ENCODE data around the gene SSBP3.

Gene SSBP3

DNA sequence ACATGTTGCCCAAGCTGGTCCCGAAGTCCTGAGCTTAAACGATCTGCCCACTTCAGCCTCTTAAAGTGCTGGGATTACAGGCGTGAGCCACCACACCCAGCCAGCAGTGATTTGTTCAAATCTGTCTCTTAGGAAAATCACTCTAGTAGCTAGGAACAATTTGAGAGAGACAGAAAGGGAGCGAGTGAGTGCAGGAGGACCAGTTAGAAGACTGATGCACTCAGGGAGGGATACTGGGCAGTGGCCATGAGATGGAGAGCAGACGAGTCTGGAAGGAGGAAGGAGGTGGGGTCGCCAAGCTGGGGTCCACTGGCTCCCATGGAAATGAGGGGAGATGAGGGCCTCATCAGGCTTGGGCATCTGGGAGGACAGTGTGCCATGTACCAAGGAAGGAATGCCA lies 23.6 kb upstream of the SSBP3 start:
- H2AFZ ChIP-seq (ENCODE audit: low read depth, low read length), result no peak overlapping the region
- no peak overlapping the region for H3K4me2 ChIP-seq (ENCODE audit: low read length)
- no peaks in the 10 kb centered on the region for H3K79me2 ChIP-seq (ENCODE audit: low read length)
- no peak overlapping the region for H3K27ac ChIP-seq (ENCODE audit: low read length)
- no peak overlapping the region for H3K4me3 ChIP-seq (ENCODE audit: low read length)
- no peaks in the 10 kb centered on the region for H3K9me3 ChIP-seq (ENCODE audit: insufficient read depth, low read length)
- no peaks in the 10 kb centered on the region for H4K20me1 ChIP-seq (ENCODE audit: insufficient read depth, low read length)
- no peaks in the 10 kb centered on the region for H3K27me3 ChIP-seq (ENCODE audit: low read depth, low read length)
- no peaks in the 10 kb centered on the region for H3K4me1 ChIP-seq (ENCODE audit: low read length)
- H3K36me3 ChIP-seq (replicated peaks; ENCODE audit: low read depth, low read length), result no peaks in the 10 kb centered on the region
- TF ChIP-seq EZH2phosphoT487 (IDR thresholded peaks at IDR 0.05; ENCODE audit: low read depth), result no peak
- TF ChIP-seq, protein P1, sequence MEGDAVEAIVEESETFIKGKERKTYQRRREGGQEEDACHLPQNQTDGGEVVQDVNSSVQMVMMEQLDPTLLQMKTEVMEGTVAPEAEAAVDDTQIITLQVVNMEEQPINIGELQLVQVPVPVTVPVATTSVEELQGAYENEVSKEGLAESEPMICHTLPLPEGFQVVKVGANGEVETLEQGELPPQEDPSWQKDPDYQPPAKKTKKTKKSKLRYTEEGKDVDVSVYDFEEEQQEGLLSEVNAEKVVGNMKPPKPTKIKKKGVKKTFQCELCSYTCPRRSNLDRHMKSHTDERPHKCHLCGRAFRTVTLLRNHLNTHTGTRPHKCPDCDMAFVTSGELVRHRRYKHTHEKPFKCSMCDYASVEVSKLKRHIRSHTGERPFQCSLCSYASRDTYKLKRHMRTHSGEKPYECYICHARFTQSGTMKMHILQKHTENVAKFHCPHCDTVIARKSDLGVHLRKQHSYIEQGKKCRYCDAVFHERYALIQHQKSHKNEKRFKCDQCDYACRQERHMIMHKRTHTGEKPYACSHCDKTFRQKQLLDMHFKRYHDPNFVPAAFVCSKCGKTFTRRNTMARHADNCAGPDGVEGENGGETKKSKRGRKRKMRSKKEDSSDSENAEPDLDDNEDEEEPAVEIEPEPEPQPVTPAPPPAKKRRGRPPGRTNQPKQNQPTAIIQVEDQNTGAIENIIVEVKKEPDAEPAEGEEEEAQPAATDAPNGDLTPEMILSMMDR (IDR thresholded peaks at IDR 0.05; ENCODE audit: low read depth, low read length), result no peak
- no peak overlapping the region for H3K9ac ChIP-seq (ENCODE audit: low read length)

DNA sequence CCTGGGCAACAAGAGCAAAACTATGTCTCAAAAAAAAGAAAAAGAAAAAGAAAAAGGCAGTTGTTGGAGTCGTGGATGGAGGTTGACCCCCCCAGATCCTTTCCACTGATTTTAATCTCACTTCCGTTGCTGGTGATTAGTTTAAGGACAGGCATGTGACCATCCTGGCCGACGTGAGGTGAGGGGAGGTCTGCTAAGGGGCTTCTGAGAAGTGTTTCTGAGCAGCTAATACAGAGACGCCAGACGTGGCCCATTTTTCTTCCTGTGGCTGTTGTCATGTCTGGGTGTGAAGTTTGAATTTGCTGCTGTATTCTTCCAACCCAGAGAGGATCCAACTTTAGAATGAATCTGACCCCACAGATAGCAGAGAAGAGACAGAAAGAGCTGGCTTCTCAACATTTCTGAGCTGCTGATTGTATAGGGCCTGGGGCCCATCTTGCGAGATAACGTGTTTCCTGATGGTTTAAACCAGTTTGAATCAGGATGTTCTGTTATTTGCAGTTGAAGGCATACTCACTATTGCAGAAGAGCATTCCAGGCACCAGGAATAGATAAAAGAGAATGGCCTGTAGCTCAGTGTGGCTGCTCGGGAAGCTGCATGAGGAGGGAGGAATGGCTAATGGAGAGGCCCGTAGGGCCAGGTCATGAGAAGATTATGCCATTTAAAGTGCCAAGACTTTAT lies 22.8 kb upstream of the SSBP3 start:
- H3K27me3 ChIP-seq (ENCODE audit: low read depth, low read length), result no peaks in the 10 kb centered on the region
- H4K20me1 ChIP-seq (ENCODE audit: insufficient read depth, low read length), result no peaks in the 10 kb centered on the region
- H3K4me1 ChIP-seq (ENCODE audit: low read length), result no peaks in the 10 kb centered on the region
- no peak overlapping the region for H3K4me2 ChIP-seq (ENCODE audit: low read length)
- H3K9ac ChIP-seq (ENCODE audit: low read length), result no peak overlapping the region
- no peaks in the 10 kb centered on the region for H3K79me2 ChIP-seq (ENCODE audit: low read length)
- no peak overlapping the region for H2AFZ ChIP-seq (ENCODE audit: low read depth, low read length)
- H3K9me3 ChIP-seq (ENCODE audit: insufficient read depth, low read length), result no peaks in the 10 kb centered on the region
- H3K4me3 ChIP-seq (ENCODE audit: low read length), result no peak overlapping the region
- no peak overlapping the region for H3K27ac ChIP-seq (ENCODE audit: low read length)
- no peaks in the 10 kb centered on the region for H3K36me3 ChIP-seq (replicated peaks; ENCODE audit: low read depth, low read length)
- no peak for TF ChIP-seq EZH2phosphoT487 (IDR thresholded peaks at IDR 0.05; ENCODE audit: low read depth)
- TF ChIP-seq, protein P1 (IDR thresholded peaks at IDR 0.05; ENCODE audit: low read depth, low read length), result no peak

DNA sequence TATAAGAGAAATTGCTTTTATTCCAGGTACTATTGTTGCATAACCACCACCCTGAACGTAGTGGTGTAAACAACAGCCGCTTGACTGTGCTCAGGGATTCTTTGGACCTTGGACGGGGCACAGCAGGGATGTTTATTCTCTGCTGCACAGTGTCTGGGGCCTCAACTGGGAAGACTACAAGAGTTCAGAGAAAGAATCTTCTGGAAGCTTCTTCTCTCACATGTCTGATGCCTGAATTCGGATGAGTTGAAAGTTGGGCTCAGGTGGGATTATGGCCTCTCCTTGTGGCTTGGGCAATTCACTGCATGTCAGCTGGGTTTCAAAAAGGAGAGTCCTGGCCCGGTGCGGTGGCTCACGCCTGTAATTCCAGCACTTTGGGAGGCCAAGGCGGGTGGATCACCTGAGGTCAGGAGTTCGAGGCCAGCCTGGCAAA lies 19.0 kb upstream of the SSBP3 start:
- Histone ChIP-seq H3K36me3 (replicated peaks; ENCODE audit: low read depth, low read length) (no peaks in the 10 kb centered on the region), H3K4me3 (ENCODE audit: low read length) (no peak overlapping the region), H3K9me3 (ENCODE audit: insufficient read depth, low read length) (no peaks in the 10 kb centered on the region), H3K27ac (ENCODE audit: low read length) (no peak overlapping the region), H2AFZ (ENCODE audit: low read depth, low read length) (no peak overlapping the region), H3K9ac (ENCODE audit: low read length) (no peak overlapping the region), H4K20me1 (ENCODE audit: insufficient read depth, low read length) (no peaks in the 10 kb centered on the region), H3K79me2 (ENCODE audit: low read length) (no peaks in the 10 kb centered on the region), H3K4me1 (ENCODE audit: low read length) (no peaks in the 10 kb centered on the region), H3K27me3 (ENCODE audit: low read depth, low read length) (no peaks in the 10 kb centered on the region), H3K4me2 (ENCODE audit: low read length) (no peak overlapping the region)
- no peak for TF ChIP-seq EZH2phosphoT487 (IDR thresholded peaks at IDR 0.05; ENCODE audit: low read depth)
- TF ChIP-seq, protein P1 (IDR thresholded peaks at IDR 0.05; ENCODE audit: low read depth, low read length), result no peak

DNA sequence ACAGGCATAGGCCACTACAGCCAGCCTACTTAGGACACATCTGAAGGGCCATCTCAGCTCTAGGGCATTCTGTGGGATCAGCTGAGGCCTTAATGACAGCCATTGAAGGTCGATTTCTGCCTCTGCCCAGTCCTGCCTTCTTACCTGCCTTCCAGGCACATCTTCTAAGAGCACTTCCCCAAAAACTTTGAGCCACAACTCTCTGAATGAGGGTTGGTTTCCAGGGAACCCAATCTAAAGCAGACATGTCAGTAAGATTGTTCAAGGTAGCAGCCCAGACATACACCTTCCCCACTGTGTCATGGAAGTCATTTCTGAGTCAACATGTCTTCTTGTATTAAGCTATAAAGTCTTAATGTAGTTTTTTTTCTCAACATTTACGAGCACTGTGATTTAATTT lies 18.2 kb upstream of the SSBP3 start:
- Histone ChIP-seq H3K79me2 (ENCODE audit: low read length) (no peaks in the 10 kb centered on the region), H3K4me2 (ENCODE audit: low read length) (no peak overlapping the region), H3K4me3 (ENCODE audit: low read length) (no peak overlapping the region), H2AFZ (ENCODE audit: low read depth, low read length) (no peak overlapping the region), H4K20me1 (ENCODE audit: insufficient read depth, low read length) (no peaks in the 10 kb centered on the region), H3K36me3 (replicated peaks; ENCODE audit: low read depth, low read length) (no peaks in the 10 kb centered on the region), H3K27ac (ENCODE audit: low read length) (no peak overlapping the region), H3K27me3 (ENCODE audit: low read depth, low read length) (no peaks in the 10 kb centered on the region), H3K4me1 (ENCODE audit: low read length) (no peaks in the 10 kb centered on the region), H3K9me3 (ENCODE audit: insufficient read depth, low read length) (no peaks in the 10 kb centered on the region), H3K9ac (ENCODE audit: low read length) (no peak overlapping the region)
- TF ChIP-seq, protein P1 (IDR thresholded peaks at IDR 0.05; ENCODE audit: low read depth, low read length), result no peak
- no peak for TF ChIP-seq EZH2phosphoT487 (IDR thresholded peaks at IDR 0.05; ENCODE audit: low read depth)
